A673 (cell line): ENCODE measurements around the gene SVOPL. TPM values are rescaled to one million over a fixed set of nuclear protein-coding genes. Genes with fewer than 3 reads are reported as not detected.

Experiments
- BruUV-seq: library from RNA; stranded (reverse); fragments of 400-500 nt; replicated peaks from 2 replicates; lab custom pipeline; 2021; lab: Mats Ljungman, UMichigan
- CTCF ChIA-PET: fragments of 300-600 bp; sonication (Branson Sonifier 250); formaldehyde crosslinking; loops from one replicate; lab custom pipeline; 2022; ENCODE audit warnings: antibody characterized with exemption; lab: Charles Lee
- POLR2A ChIA-PET: fragments of 300-600 bp; sonication (Branson Sonifier 250); formaldehyde crosslinking; loops from one replicate; lab custom pipeline; 2022; ENCODE audit warnings: antibody characterized with exemption; ENCODE audit not compliant: low non-redundant PET; lab: Charles Lee
- DNase-seq: peaks from one replicate; pipeline ENCODE4 v3.0.0-alpha.2; 2015; ENCODE audit warnings: low spot score
- H3K27ac ChIP-seq: fragments of 200-600 bp; sonication (generic); 2 replicates; pipeline ENCODE4 v1.5.1; 2016; ENCODE audit warnings: mixed run types, low read depth, mild to moderate bottlenecking, mixed read lengths, antibody characterized with exemption, low read length; ENCODE audit not compliant: poor library complexity, severe bottlenecking
- H3K27me3 ChIP-seq: fragments of 200-600 bp; sonication (generic); replicated peaks from 2 replicates; pipeline ENCODE4 v1.6.1; 2017; ENCODE audit warnings: mixed run types, low read depth, mild to moderate bottlenecking, mixed read lengths, antibody characterized with exemption, low read length; ENCODE audit not compliant: insufficient read depth, poor library complexity
- H3K36me3 ChIP-seq: fragments of 200-600 bp; sonication (generic); 2 replicates; pipeline ENCODE4 v1.6.1; 2016; ENCODE audit warnings: mixed run types, mild to moderate bottlenecking, mixed read lengths, antibody characterized with exemption, low read length; ENCODE audit not compliant: insufficient read depth, poor library complexity, severe bottlenecking
- H3K4me1 ChIP-seq: fragments of 200-600 bp; sonication (generic); 2 replicates; pipeline ENCODE4 v1.6.1; 2017; ENCODE audit warnings: mixed run types, mild to moderate bottlenecking, mixed read lengths, antibody characterized with exemption, low read length; ENCODE audit not compliant: insufficient read depth, poor library complexity, severe bottlenecking
- H3K4me3 ChIP-seq: fragments of 200-600 bp; sonication (generic); 2 replicates; pipeline ENCODE4 v1.5.1; 2016; ENCODE audit warnings: low read depth, mixed run types, mild to moderate bottlenecking, mixed read lengths, low read length; ENCODE audit not compliant: poor library complexity, severe bottlenecking
- H3K9me3 ChIP-seq: fragments of 200-600 bp; sonication (generic); 2 replicates; pipeline ENCODE4 v1.6.1; 2016; ENCODE audit warnings: mixed run types, low read depth, mild to moderate bottlenecking, mixed read lengths, antibody characterized with exemption, low read length; ENCODE audit not compliant: poor library complexity, severe bottlenecking
- EZH2 ChIP-seq: fragments of 200-600 bp; sonication (generic); IDR thresholded peaks from 2 replicates; pipeline ENCODE4 v1.6.1; 2017; ENCODE audit warnings: borderline replicate concordance, low read depth, mild to moderate bottlenecking, mixed read lengths, antibody characterized with exemption, low read length; ENCODE audit not compliant: poor library complexity, severe bottlenecking
- intact Hi-C: fragments of 100-400 bp; cut with micrococcal nuclease; formaldehyde crosslinking; loops from one replicate; pipeline ENCODE4 v1.10.0; 2022; ENCODE audit not compliant: unreplicated experiment
- total RNA-seq: library from RNA; stranded (reverse); gene quantifications from 2 replicates; pipeline ENCODE4 v1.2.3, GENCODE V29; 2021
- TF ChIP-seq, protein P1 (sequence below): fragments of 300-800, 200-600 bp; sonication (generic); conservative IDR thresholded peaks from 2 replicates; pipeline ENCODE4 v1.5.1; 2017; ENCODE audit warnings: low read depth, mild to moderate bottlenecking, antibody characterized with exemption, low read length, moderate library complexity, mixed read lengths

SVOPL gene
- total RNA-seq, 1 experiment from 2014 or later = not detected

DNA sequence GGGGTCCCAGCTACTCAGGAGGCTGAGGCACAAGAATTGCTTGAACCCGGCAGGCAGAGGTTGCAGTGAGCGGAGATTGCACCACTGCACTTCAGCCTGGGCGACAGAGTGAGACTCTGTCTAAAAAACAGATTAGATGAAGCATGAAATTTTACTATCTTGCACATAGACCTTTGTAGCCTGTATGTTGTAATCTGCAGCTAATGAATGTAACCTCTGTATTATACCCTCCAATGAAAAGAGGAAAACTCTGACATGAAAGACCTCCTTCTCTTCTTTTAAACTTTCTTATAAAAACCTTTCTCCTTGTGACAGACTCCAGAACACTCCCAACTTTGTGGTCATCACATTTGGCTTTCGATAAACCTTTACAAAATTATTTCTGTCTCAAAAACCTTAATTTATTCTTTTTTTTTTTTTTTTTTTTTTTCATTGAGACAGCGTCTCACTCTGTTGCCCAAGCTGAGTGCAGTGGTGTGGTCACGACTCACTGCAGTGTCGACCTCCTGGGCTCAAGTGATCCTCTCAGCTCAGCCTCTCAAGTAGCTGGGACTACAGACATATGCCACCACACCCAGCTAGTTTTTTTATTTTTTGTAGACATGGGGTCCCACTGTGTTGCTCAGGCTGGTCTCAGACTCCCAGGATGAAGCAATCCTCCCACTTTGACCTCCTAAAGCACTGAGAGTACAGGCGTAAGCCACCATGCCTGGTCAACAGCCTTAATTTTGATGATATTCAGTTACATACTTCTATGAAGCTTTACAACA is 97.4 kb downstream of the SVOPL start:
- TF ChIP-seq, protein P1, sequence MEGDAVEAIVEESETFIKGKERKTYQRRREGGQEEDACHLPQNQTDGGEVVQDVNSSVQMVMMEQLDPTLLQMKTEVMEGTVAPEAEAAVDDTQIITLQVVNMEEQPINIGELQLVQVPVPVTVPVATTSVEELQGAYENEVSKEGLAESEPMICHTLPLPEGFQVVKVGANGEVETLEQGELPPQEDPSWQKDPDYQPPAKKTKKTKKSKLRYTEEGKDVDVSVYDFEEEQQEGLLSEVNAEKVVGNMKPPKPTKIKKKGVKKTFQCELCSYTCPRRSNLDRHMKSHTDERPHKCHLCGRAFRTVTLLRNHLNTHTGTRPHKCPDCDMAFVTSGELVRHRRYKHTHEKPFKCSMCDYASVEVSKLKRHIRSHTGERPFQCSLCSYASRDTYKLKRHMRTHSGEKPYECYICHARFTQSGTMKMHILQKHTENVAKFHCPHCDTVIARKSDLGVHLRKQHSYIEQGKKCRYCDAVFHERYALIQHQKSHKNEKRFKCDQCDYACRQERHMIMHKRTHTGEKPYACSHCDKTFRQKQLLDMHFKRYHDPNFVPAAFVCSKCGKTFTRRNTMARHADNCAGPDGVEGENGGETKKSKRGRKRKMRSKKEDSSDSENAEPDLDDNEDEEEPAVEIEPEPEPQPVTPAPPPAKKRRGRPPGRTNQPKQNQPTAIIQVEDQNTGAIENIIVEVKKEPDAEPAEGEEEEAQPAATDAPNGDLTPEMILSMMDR = no peak
- TF ChIP-seq EZH2 = no peak
- Histone ChIP-seq H3K27ac (no peak overlapping the region), H3K9me3 (no peaks in the 10 kb centered on the region), H3K36me3 (no peaks in the 10 kb centered on the region), H3K27me3 (no peaks in the 10 kb centered on the region), H3K4me1 (peaks cover 4% of the 10 kb centered on the region), H3K4me3 (no peak overlapping the region)
- CTCF ChIA-PET = no interaction called here
- BruUV-seq = no TSS peak
- intact Hi-C loops = no loop called here
- DNase-seq = no peak
- POLR2A ChIA-PET = no interaction called here

DNA sequence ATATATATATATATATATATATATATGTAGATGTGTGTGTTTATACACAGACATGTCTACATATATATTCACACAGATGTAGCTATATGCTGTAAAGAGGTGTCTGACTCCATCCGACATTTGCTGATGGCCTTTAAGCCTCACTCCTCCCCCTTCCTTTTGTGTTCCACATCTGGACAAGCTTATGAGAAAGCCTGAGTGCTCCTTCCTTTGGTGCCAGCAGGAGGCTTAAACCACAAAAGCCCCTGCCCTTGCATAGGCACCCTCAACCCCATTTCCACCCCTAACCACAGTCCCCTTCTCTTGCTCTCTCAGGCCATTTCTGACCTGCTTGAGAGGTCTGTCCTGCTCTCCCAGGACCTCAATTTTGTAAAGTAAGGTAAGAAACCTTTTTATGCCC is 98.7 kb downstream of the SVOPL start:
- CTCF ChIA-PET = no interaction called here
- Histone ChIP-seq H3K27me3 (no peaks in the 10 kb centered on the region), H3K4me1 (no peaks in the 10 kb centered on the region), H3K9me3 (no peaks in the 10 kb centered on the region), H3K36me3 (no peaks in the 10 kb centered on the region), H3K27ac (no peak overlapping the region), H3K4me3 (no peak overlapping the region)
- no TSS peak for BruUV-seq
- intact Hi-C loops = no loop called here
- TF ChIP-seq EZH2 = no peak
- no peak for DNase-seq
- POLR2A ChIA-PET = no interaction called here

DNA sequence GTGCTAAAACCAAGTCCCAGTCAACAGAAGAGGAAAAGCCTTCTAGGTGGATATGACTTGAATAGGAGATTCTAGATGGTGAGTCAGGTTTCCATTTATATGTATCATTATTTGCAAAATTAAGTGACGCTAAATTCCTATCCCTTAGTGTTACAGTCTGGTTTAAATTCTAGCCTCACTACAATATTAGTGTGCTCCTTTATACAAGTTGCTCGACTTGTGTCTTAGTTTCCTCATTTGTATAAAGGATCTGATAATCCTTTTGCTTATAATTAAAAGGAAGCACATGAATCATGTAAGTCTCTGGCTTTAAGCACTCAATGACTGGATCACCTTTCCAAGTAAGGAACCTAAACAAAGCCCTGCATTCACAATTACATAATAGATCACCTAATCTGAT is 105.7 kb downstream of the SVOPL start:
- no TSS peak for BruUV-seq
- Histone ChIP-seq H3K27ac (no peak overlapping the region), H3K36me3 (no peaks in the 10 kb centered on the region), H3K27me3 (no peaks in the 10 kb centered on the region), H3K9me3 (no peaks in the 10 kb centered on the region), H3K4me3 (no peak overlapping the region), H3K4me1 (no peaks in the 10 kb centered on the region)
- intact Hi-C loops = no loop called here
- DNase-seq = no peak
- TF ChIP-seq, protein P1 = no peak
- no peak for TF ChIP-seq EZH2
- POLR2A ChIA-PET = no interaction called here
- CTCF ChIA-PET = no interaction called here

DNA sequence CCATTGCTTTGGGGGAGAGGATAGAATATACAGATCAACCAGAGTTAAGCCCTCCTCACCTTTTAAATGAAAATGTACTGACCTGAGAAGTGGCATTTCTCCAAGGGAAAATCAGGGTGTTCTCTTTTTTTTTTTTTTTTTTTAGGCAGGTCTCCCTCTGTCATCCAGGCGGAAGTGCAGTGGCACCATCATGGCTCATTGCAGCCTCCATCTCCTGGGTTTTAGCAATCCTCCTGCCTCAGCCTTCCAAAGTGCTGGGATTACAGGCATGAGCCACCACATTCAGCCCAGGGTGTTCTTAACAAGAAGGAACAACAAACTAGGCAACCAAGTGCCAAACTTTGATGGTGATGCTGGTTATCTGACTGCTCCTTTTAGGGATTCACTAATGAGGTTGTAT is 111.0 kb downstream of the SVOPL start:
- POLR2A ChIA-PET = no interaction called here
- Histone ChIP-seq H3K4me1 (no peaks in the 10 kb centered on the region), H3K27ac (no peak overlapping the region), H3K9me3 (no peaks in the 10 kb centered on the region), H3K27me3 (no peaks in the 10 kb centered on the region), H3K36me3 (peaks cover 5% of the 10 kb centered on the region), H3K4me3 (no peak overlapping the region)
- TF ChIP-seq, protein P1 = no peak
- TF ChIP-seq EZH2 = no peak
- no peak for DNase-seq
- no TSS peak for BruUV-seq
- intact Hi-C loops = no loop called here
- CTCF ChIA-PET = no interaction called here
